HepG2 (cell line): ENCODE measurements around the gene AGRP. TPM values are rescaled to one million over a fixed set of nuclear protein-coding genes. Genes with fewer than 3 reads are reported as not detected.

Source experiments
- ATAC-seq: fragments of 200-7000 bp; cut with Tn5 transposase; 3 replicates; pipeline ENCODE4 v1.9.1; 2020; ENCODE audit warnings: mild to moderate bottlenecking, moderate library complexity
- BruUV-seq: library from RNA; stranded (reverse); fragments of 400-500 nt; replicated peaks from 2 replicates; lab custom pipeline; 2021; lab: Mats Ljungman, UMichigan
- CTCF ChIA-PET: fragments of 300-600 bp; formaldehyde crosslinking; extraction: SDS; loops from one replicate; lab custom pipeline; 2021; ENCODE audit warnings: low total read pairs, inconsistent platforms, low intra/inter-chr PET ratio; lab: Yijun Ruan, JAX
- POLR2A ChIA-PET: fragments of 350-600 bp; sonication (Branson Sonifier 250); formaldehyde crosslinking; loops from one replicate; lab custom pipeline; 2020; ENCODE audit warnings: antibody characterized with exemption, inconsistent platforms; lab: Yijun Ruan, JAX
- DNase-seq: peaks from one replicate; pipeline ENCODE4 v3.0.0-alpha.2; 2015; ENCODE audit warnings: low spot score
- FAIRE-seq: peaks from 3 replicates; lab custom pipeline; 2011; peaks lifted over from hg19 to GRCh38; lab: Jason Lieb, UNC
- H2AFZ ChIP-seq: one replicate; pipeline ENCODE4 v1.6.1; 2011; ENCODE audit warnings: low read length, inconsistent platforms
- H3K27ac ChIP-seq: fragments of 300-600 bp; 3 replicates; pipeline ENCODE4 v1.8.0; 2011; ENCODE audit warnings: mixed run types, mild to moderate bottlenecking, mixed read lengths, low read length, inconsistent platforms; ENCODE audit not compliant: insufficient read depth; ENCODE audit errors: extremely low read length
- H3K27me3 ChIP-seq, 2 experiments: fragments of 200-600 bp in 1 of 2; 2 replicates in 1 of 2; 3 replicates in 1 of 2; pipeline versions ENCODE4 v1.6.0 to v1.8.0; 2011; ENCODE audit warnings: low read length in 2 of 2, mild to moderate bottlenecking in 2 of 2, moderate library complexity in 2 of 2, inconsistent platforms in 1 of 2; ENCODE audit not compliant: insufficient read depth in 2 of 2, control insufficient read depth in 1 of 2
- H3K36me3 ChIP-seq, 2 experiments: fragments of 200-600 bp in 1 of 2; replicated peaks in 1 of 2; 2 replicates in 1 of 2; 3 replicates in 1 of 2; pipeline versions ENCODE4 v1.5.1 to v1.8.0; 2011; ENCODE audit warnings: low read length in 2 of 2, inconsistent platforms in 1 of 2; ENCODE audit not compliant: insufficient read depth in 2 of 2, control insufficient read depth in 1 of 2
- H3K4me1 ChIP-seq: 2 replicates; pipeline ENCODE4 v1.5.1; 2012; ENCODE audit warnings: low read length, inconsistent platforms; ENCODE audit not compliant: insufficient read depth
- H3K4me2 ChIP-seq: 2 replicates; pipeline ENCODE4 v1.6.0; 2011; ENCODE audit warnings: low read depth, low read length, inconsistent platforms
- H3K4me3 ChIP-seq, 3 experiments: fragments of 200-600 bp in 1 of 3; sonication (generic), shearing (Covaris generic) in 1 of 3; replicated peaks in 1 of 3; 2 replicates each; pipeline ENCODE4 v1.5.1; 2011 to 2016; ENCODE audit warnings: low read length in 3 of 3, inconsistent platforms in 2 of 3, low read depth in 2 of 3, mild to moderate bottlenecking in 2 of 3, control low read depth in 1 of 3, mixed read lengths in 1 of 3; ENCODE audit not compliant: insufficient read depth in 1 of 3
- H3K79me2 ChIP-seq: one replicate; pipeline ENCODE4 v1.6.1; 2011; ENCODE audit warnings: low read length, inconsistent platforms; ENCODE audit not compliant: insufficient read depth
- H3K9ac ChIP-seq: 2 replicates; pipeline ENCODE4 v1.6.0; 2011; ENCODE audit warnings: mild to moderate bottlenecking, low read depth, low read length, inconsistent platforms; ENCODE audit not compliant: insufficient read depth
- H3K9me3 ChIP-seq: 2 replicates; pipeline ENCODE4 v1.5.1; 2012; ENCODE audit warnings: mild to moderate bottlenecking, low read length
- H4K20me1 ChIP-seq: 2 replicates; pipeline ENCODE4 v1.6.0; 2011; ENCODE audit warnings: inconsistent platforms, mild to moderate bottlenecking, low read length, moderate library complexity; ENCODE audit not compliant: insufficient read depth
- CEBPG ChIP-seq: IDR thresholded peaks from 2 replicates; pipeline ENCODE4 v1.6.1; 2016
- CENPT ChIP-seq: sonication (generic); formaldehyde crosslinking; IDR thresholded peaks from 2 replicates; pipeline ENCODE4 v1.8.0; 2022; ENCODE audit warnings: low read depth, mild to moderate bottlenecking, moderate library complexity, missing genetic modification reagents
- E2F1 ChIP-seq: sonication (generic); formaldehyde crosslinking; IDR thresholded peaks from 2 replicates; pipeline ENCODE4 v1.5.0; 2020; ENCODE audit warnings: missing genetic modification reagents
- ETV5 ChIP-seq: IDR thresholded peaks from 2 replicates; pipeline ENCODE4 v1.6.1; 2018; ENCODE audit warnings: missing biosample characterization, missing genetic modification reagents, inconsistent platforms, borderline replicate concordance
- GTF2F1 ChIP-seq: fragments of 150-350 bp; IDR thresholded peaks from 2 replicates; pipeline ENCODE4 v1.6.1; 2014; ENCODE audit warnings: low read length
- HES4 ChIP-seq: sonication (generic); formaldehyde crosslinking; IDR thresholded peaks from 2 replicates; pipeline ENCODE4 v1.9.0; 2021; ENCODE audit warnings: mild to moderate bottlenecking, missing genetic modification reagents, borderline replicate concordance
- HOMEZ ChIP-seq: IDR thresholded peaks from 2 replicates; pipeline ENCODE4 v1.6.1; 2016; ENCODE audit warnings: low read depth
- MAZ ChIP-seq, 2 experiments: sonication (generic) in 1 of 2; formaldehyde crosslinking in 1 of 2; IDR thresholded peaks; 2 replicates each; pipeline versions ENCODE4 v1.5.0 to v1.6.1; 2012 to 2020; ENCODE audit warnings: low read depth in 2 of 2, mild to moderate bottlenecking in 2 of 2, borderline replicate concordance in 1 of 2, improper control_type of control experiment in 1 of 2, low read length in 1 of 2, missing genetic modification reagents in 1 of 2, moderate library complexity in 1 of 2
- NFYB ChIP-seq: sonication (generic); formaldehyde crosslinking; IDR thresholded peaks from 2 replicates; pipeline ENCODE4 v1.4.0; 2020; ENCODE audit warnings: missing genetic modification reagents
- SMAD3 ChIP-seq: sonication (generic); formaldehyde crosslinking; IDR thresholded peaks from 2 replicates; pipeline ENCODE4 v1.4.0; 2020; ENCODE audit warnings: missing genetic modification reagents
- STAT6 ChIP-seq: sonication (generic); formaldehyde crosslinking; IDR thresholded peaks from 2 replicates; pipeline ENCODE4 v1.4.0; 2020; ENCODE audit warnings: missing genetic modification reagents, mild to moderate bottlenecking, borderline replicate concordance
- TSC22D2 ChIP-seq: sonication (generic); formaldehyde crosslinking; IDR thresholded peaks from 2 replicates; pipeline ENCODE4 v1.5.1; 2020; ENCODE audit warnings: missing genetic modification reagents, mild to moderate bottlenecking, borderline replicate concordance
- ZBTB38 ChIP-seq: sonication (generic); formaldehyde crosslinking; IDR thresholded peaks from 2 replicates; pipeline ENCODE4 v1.5.1; 2020; ENCODE audit warnings: mild to moderate bottlenecking, missing genetic modification reagents
- ZMYM2 ChIP-seq: sonication (generic); formaldehyde crosslinking; IDR thresholded peaks from 2 replicates; pipeline ENCODE4 v1.8.0; 2022; ENCODE audit warnings: mild to moderate bottlenecking, missing genetic modification reagents
- ZNF572 ChIP-seq: sonication (generic); formaldehyde crosslinking; IDR thresholded peaks from 2 replicates; pipeline ENCODE4 v1.5.1; 2020; ENCODE audit warnings: mild to moderate bottlenecking, missing genetic modification reagents
- ZNF772 ChIP-seq: sonication (generic); formaldehyde crosslinking; IDR thresholded peaks from 2 replicates; pipeline ENCODE4 v1.5.0; 2020; ENCODE audit warnings: mild to moderate bottlenecking, missing genetic modification reagents
- WGBS: methylation state at CpG from one replicate; pipeline ENCODE4 v1.1.6; 2017; ENCODE audit warnings: low lambda C conversion rate; 5-methylcytosine and 5-hydroxymethylcytosine counted together
- in situ Hi-C: cut with HindIII; loops from 2 replicates; pipeline ENCODE4 v1.10.0; 2017; ENCODE audit warnings: low pct_unique_long_range_greater_than_20kb; ENCODE audit not compliant: extremely low pct_ligation_motif_present
- intact Hi-C: fragments of 100-400 bp; cut with micrococcal nuclease; formaldehyde crosslinking; loops from one replicate; pipeline ENCODE4 v1.10.0; 2022; ENCODE audit not compliant: unreplicated experiment
- polyA plus RNA-seq, 8 experiments: library from polyadenylated mRNA; depleted of rRNA in 3 of 8; stranded (reverse) in 7 of 8; unstranded in 1 of 8; fragments of >200 nt; fragmentation: Illumina TruSeq in 4 of 8; extraction: Trizol in 4 of 8; gene quantifications; 2 replicates each; pipeline versions ENCODE4 v1.2.1 to v1.2.3, GENCODE V29; 2011 to 2016; ENCODE audit warnings: low read depth in 4 of 8, missing spikeins in 1 of 8, mixed read lengths in 1 of 8; ENCODE audit not compliant: insufficient read depth in 1 of 8
- total RNA-seq, 5 experiments: library from RNA; depleted of rRNA; stranded (reverse); fragments of >200 nt; fragmentation: Illumina TruSeq; extraction: Trizol; gene quantifications; 2 replicates each; pipeline ENCODE4 v1.2.3, GENCODE V29; 2016; ENCODE audit warnings: low read depth in 1 of 5

The AGRP gene
- total and polyA plus RNA-seq, 2 of the 13 experiments (the other 11 are each of a cell fraction or from before 2014, with no cell fraction given): not detected

GRCh38 chr16:67528870-67529581 lies 45.7 kb upstream of the AGRP start (continued):
- TF ChIP-seq CENPT (no peak), GTF2F1 (no peak), MAZ (IDR thresholded peaks at IDR 0.05; ENCODE audit: borderline replicate concordance, low read depth, low read length) (no peak; the same call in 1 of the 2 replicates), MAZ (CRISPR knock-in tag; IDR thresholded peaks at IDR 0.05; ENCODE audit: low read depth) (peak; percentile 42), NFYB (CRISPR knock-in tag) (no peak; the same call in 1 of the 2 replicates), E2F1 (peak; percentile 44; the same call in 1 of the 2 replicates)

- H3K79me2 ChIP-seq: peaks cover 4% of the 10 kb centered on the region
- H3K9ac ChIP-seq: peak within 1 kb of the TSS; percentile 74
- 2% methylated on average over 8 of the region's 45 CpGs for WGBS
- peaks cover 78% of the 10 kb centered on the region for H3K4me1 ChIP-seq
- H3K9me3 ChIP-seq: no peaks in the 10 kb centered on the region
- H4K20me1 ChIP-seq: peaks cover 17% of the 10 kb centered on the region; the same call in 1 of the 2 replicates
- DNase-seq (peak; percentile 45), ATAC-seq (peak; percentile 62), FAIRE-seq (no peak)
- ChIA-PET POLR2A (interaction anchor here (0.5 to 2.8 kb wide), 10 partner anchors 9 to 1423 kb away, joined by 3 to 19 read pairs (median 4); partner anchors contain the start of genes ACD, C16orf86, CTCF and ENKD1), CTCF (interaction anchor here (1.1 to 1.3 kb wide), 2 partner anchors 10 to 14 kb away, joined by 3 to 4 read pairs; no protein-coding TSS in a partner anchor)
- intact Hi-C loops: no loop called here
- no TSS peak for BruUV-seq
- in situ Hi-C loops: no loop called here
- H3K4me2 ChIP-seq: peak within 1 kb of the TSS; percentile 99
- H2AFZ ChIP-seq: peak within 1 kb of the TSS; percentile 20
- peak within 1 kb of the TSS; percentile 25 for H3K27ac ChIP-seq
- H3K4me3 ChIP-seq: peak within 1 kb of the TSS; percentile 69 to 82 (median 74)
- H3K27me3 ChIP-seq: peaks cover 9 to 34% of the 10 kb centered on the region in 2 experiments; a peak in 4 of 5 replicates
- H3K36me3 ChIP-seq: no peaks in the 10 kb centered on the region
- 0 out of 2 replicates have a peak, but pooled peaks have one; percentile 50 for TF ChIP-seq HES4 (CRISPR knock-in tag)
- TF ChIP-seq ZMYM2 (CRISPR knock-in tag): no peak
- peak; percentile 95 for TF ChIP-seq ZNF572 (CRISPR knock-in tag)
- no peak for TF ChIP-seq STAT6
- 0 out of 2 replicates have a peak, but pooled peaks have one; percentile 16 for TF ChIP-seq HOMEZ (CRISPR knock-in tag)
- 0 out of 2 replicates have a peak, but pooled peaks have one; percentile 32 for TF ChIP-seq ZNF772
- no peak for TF ChIP-seq CEBPG (CRISPR knock-in tag)
- TF ChIP-seq ETV5 (CRISPR knock-in tag): 0 out of 2 replicates have a peak, but pooled peaks have one; percentile 17
- TF ChIP-seq ZBTB38: no peak
- TF ChIP-seq TSC22D2: no peak
- TF ChIP-seq SMAD3 (CRISPR knock-in tag): 0 out of 2 replicates have a peak, but pooled peaks have one; percentile 21
These were observed 45.0 kb upstream of the AGRP start, which contains the start of gene RIPOR1 for GRCh38 chr16:67528222-67528869. Gene RIPOR1, plus strand, starts transcription at chr16:67528829. Its CDS starts 9,618 bp downstream, at chr16:67538447.
